Body of pancreas (tissue), 4 donors: ENCODE results near the gene PEMT.

Source experiments
- CTCF ChIP-seq, 7 experiments: fragments of 450-650 bp in 4 of 7; fragments of 200-600 bp in 3 of 7; sonication (generic) in 3 of 7; IDR thresholded peaks; one replicate each; pipeline ENCODE4 v1.5.1; 2016 to 2019; ENCODE audit warnings: antibody characterized with exemption in 7 of 7
- POLR2A ChIP-seq, 3 donors: fragments of 450-650 bp; IDR thresholded peaks; one replicate each; pipeline ENCODE4 v1.6.1; 2016; ENCODE audit warnings: antibody characterized with exemption in 3 of 3, mild to moderate bottlenecking in 2 of 3

GRCh38 chr17:17508646-17509591 is 82.6 kb downstream of the PEMT start:
- no peak for TF ChIP-seq CTCF (IDR thresholded peaks at IDR 0.05)
- TF ChIP-seq POLR2A (IDR thresholded peaks at IDR 0.05), result no peak
